HG03064 (cell line): Measurements from ENCODE around the gene IGFBP5.

Experiments used
- ATAC-seq: cut with Tn5 transposase; IDR thresholded peaks from one replicate; pipeline ENCODE4 v1.9.1; 2021; ENCODE audit warnings: low read depth; ENCODE audit not compliant: unreplicated experiment

The IGFBP5 gene, protein sequence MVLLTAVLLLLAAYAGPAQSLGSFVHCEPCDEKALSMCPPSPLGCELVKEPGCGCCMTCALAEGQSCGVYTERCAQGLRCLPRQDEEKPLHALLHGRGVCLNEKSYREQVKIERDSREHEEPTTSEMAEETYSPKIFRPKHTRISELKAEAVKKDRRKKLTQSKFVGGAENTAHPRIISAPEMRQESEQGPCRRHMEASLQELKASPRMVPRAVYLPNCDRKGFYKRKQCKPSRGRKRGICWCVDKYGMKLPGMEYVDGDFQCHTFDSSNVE

DNA sequence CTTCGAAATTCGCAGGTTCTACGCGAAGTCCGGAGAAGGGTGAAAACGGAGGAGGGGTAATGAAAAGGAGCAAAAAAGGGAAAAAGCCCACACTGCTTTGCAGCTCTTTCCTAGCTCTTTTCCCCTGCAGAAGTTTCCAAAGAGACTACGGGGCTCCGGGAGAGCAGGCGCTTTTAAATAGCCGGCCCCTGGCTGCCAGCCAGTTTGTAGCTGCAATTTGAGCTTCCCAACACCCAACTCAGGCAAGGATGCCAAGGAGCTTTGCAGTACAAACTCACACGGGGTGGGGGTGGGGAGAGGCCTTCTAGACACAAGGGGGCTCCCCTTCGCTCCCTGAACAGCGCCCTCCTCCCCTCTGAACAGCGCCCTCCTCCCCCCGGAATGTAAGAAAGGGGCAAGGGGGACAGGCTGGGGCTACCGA is at the start of gene IGFBP5:
Gene IGFBP5 (minus strand): TSS at position 149 of the 421 bp plus-strand sequence. CDS start 774 bp downstream, outside the sequence.
- no peak for ATAC-seq

DNA sequence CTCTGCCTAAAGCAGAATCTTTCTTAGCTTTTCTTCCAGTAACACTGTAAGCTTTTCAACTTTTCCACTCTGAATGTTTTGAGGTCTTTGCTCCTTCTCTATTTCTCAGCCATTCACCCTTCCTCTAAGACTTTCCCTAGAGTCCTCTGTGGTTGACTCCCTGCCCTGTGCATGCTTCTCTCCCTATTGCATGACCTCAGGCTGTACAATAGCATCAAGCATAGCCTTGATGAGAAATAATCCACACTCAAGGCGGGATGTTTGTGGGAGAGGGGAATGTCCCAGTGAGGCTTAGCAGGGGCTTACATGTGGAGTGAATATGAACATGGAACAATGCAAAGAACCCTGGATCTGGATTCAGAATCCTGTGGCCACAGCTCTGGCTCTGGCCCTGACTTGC is 48.4 kb upstream of the IGFBP5 start:
- ATAC-seq, result no peak

DNA sequence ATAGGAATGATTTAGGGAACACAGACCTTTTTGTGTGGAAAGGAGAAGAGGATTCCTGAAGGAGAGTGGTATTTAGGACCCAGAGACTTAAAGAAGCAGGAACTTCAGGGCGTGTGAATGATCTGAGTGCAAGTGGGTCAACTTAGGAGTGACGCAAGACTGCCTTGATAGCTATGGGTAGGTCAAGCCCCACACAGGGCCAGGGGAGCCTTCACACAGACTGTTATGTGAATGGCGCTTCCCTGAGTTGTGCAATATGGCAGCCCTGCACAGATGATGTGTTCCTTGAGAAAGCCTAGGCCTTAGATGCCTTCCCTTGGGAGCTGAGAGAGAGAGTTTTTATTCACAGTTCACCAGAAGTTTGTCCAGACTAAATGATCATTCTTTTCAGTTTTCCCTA is 47.1 kb upstream of the IGFBP5 start:
- ATAC-seq, result no peak

DNA sequence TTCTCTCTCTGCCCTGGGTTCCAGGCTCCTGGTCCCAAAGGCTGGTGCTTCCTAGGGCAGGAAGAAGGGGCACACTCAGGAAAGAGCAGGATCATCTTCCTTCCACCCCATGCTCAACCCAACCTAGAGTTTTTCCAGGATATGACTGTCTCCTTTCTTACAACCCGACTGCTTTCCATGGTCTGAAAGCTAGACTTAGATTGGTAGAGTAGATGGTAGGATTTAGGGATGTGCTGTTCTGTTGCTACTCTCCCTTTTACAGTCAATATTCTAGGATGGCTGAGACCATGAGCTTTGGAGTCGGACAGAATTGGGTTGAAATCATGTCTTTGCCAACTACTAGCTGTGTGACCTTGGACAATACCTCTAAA is 45.9 kb upstream of the IGFBP5 start:
- no peak for ATAC-seq

DNA sequence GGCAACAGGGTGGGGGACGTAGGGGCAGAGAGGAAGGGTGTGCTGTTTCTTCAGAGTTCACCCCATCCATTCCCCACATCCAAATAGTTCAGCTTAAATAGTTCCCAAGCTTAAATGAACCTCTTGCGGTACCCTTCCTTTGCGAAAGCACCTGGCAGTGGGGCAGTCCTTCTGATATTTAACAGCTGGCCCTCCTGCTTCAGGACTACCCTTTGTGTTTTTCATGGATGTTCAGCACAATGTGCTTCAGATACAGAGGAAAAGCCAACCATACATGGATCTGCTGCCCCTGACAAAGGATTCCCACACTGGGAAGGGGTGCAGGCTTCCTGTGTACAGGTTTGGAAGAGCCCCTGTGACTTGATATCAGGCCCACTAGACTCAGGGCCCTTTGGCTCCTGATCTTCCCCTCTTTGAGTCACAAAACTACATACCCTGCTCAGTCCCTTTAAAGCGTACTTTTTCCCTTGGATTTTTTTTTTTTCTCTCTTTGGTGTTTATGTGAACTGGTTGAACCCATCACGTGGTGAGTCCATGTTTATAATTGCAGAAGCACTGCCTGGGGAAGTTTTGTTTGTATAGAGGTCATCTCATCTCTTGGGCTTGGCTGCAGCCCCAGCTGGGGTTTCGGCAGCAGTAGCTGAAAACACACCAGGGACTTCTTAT is 45.3 kb upstream of the IGFBP5 start:
- ATAC-seq, result no peak

DNA sequence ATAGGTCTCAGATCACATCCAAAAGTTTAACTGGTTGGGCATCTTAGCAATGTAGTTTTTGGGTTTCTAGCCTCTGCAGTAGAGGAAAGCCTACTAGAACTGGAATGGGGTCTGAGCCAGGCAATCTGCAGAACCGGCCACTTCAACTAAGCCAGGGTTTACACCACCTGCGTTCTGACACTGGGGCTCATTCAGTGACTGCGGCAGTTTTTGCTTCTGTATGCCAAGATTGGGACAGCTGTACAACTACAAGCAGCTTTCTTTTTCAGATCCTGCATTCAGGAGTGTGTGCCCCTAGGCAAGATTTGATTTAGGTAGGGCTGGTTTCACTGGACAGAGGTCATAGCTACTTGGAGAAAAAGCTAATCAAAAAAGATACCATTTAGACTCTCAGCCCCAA is 43.7 kb upstream of the IGFBP5 start:
- ATAC-seq, result no peak

DNA sequence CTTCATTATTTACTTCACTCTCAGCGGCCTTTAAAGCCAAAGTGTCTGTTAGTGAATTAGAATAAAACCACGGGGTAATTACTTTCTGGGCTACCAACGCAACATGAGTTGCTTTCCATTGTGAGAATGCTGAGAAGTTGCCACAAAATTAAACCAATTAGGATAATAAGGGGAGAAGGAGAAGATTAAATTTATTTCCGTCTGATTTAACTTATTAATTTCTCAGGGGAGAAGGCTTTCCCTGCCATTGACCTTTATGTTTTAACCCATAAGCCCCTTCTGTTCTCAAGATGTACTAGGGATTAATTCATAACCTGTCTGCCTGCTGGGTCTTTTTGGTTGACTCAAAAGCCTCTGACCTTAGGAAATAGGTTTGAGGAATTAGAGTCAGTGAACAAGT is 42.3 kb upstream of the IGFBP5 start:
- ATAC-seq, result no peak

DNA sequence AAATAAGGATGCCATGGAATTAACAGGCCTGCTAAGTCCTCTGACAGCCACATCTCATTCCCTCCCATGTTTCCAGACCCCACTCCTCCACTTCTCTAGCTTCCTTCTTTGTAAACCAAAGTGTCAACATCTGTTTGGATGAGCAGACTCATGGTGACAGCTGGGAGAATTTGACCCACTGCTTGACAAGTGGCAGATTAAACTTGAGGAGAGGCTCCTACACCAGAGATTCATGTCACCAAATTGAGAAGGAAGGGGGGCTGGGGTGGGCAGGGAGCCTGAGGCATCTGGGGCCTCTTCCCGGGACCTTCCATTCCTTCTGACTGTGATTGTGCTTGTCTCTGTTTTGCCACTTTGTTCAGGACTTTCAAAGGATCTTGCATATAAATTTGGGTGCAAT is 41.0 kb upstream of the IGFBP5 start:
- no peak for ATAC-seq

DNA sequence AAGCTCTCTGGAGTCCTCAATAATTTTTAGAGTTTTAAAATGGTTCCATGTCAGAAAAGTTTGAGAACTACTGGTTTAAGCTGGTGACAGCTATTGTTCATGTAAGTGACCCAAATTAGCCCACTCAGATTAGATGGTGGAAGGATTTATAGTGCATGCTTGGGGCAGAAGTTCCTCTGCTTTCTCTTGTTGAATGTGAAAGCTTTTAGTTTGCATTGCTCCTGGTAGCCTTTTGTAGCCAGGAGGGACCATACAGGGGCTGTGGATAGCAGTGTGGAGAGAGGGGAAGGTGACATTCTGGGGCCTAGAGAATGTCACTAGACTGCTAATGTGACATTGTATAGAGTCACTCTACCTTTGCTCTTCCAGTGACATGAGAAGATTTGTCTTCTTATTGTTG is 40.3 kb upstream of the IGFBP5 start:
- no peak for ATAC-seq

DNA sequence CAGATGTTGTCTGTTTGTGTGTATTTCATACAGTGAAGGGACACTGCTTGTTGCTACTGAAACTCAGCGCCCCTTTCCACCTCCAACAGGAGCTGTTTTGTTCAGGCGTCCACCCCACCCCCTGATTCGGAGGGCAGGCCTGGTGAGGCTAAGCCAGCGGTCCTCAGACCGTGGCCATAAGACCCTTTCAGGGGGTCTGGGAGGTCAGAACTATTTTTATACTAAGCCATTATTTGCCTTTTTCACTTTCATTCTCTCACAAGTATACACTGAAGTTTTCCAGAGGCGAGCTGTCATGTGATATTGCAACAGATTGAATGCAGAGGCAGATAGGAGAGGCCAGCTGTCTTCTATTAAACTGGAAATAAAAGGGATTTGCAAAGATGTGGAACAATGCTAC is 39.7 kb upstream of the IGFBP5 start:
- no peak for ATAC-seq

DNA sequence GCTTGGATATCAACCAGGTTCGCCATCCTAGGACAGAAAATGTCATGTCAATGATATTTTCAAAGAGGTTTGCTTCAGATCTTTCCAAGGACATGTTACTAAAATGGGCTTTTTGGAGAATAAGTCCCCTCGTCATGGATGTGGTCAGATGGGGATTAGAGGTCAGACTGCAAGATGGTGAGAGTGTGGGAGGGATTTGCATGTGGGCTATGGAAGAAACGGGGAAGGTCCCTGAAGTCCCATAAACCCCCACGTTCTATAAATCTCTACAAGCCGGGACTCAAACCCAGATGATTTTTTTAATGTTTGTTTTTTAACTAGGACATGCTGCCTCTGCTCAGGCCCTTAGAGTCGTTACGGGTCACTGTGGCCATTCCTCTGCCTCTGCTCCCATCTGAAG is 37.7 kb upstream of the IGFBP5 start:
- ATAC-seq, result no peak

DNA sequence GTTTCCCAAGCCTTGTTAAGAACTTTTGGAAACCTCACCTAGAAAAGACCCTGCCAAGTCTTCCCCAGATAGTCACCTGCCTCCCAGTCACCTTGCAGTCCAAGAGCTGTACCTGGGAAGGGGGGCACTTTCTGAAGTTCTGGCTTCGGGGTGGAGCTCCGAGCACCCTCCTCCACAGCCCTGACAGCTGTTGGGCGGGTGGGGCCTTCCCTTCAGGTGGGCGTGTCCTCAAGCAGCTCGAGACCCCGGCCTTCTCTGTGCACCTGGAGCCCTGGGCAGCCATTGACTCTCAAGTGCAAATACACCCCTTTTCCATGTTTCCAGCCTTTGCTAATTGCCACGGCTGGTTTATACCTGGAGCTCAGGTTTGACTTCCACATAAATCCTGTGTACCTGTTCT is 37.0 kb upstream of the IGFBP5 start:
- no peak for ATAC-seq

DNA sequence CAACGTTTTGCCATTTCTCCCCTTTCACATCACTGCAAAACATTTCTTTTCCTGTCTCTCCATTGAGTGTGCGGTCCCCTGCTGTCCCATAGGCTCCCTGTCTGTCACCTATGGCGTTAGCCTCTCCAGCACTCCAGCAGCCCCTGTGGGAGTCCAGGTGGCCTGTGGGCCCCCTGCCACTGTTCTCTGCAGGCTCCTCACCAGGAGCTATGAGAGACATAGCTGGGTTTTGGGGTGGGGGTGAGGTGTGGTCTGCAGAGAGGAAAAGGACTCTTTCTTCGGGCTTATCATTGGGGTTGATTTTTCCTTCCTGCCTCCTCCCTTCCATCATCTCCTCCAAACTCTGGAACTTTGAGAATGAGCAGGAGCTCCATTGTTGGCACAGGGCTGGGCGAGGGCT is 36.1 kb upstream of the IGFBP5 start:
- ATAC-seq, result no peak

DNA sequence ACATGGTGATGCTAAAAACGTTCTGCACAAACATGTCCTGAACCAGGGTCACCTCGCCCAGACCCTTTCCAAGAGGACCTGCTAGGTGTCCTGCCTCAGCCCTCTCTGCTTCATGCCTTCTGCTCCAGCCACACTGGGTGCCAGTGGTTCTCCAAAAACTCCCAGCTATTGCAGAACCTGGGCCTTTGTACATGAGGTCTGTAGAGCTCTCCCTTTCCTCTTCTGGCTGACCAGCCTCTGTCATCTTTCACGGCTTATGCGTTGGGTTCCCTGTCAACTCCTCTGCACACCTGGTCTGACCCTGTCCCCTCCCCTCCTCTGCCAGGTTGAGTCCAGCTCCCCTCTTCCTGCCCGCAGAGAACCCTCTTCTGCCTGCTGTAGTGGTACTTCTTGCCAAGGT is 35.5 kb upstream of the IGFBP5 start:
- no peak for ATAC-seq

DNA sequence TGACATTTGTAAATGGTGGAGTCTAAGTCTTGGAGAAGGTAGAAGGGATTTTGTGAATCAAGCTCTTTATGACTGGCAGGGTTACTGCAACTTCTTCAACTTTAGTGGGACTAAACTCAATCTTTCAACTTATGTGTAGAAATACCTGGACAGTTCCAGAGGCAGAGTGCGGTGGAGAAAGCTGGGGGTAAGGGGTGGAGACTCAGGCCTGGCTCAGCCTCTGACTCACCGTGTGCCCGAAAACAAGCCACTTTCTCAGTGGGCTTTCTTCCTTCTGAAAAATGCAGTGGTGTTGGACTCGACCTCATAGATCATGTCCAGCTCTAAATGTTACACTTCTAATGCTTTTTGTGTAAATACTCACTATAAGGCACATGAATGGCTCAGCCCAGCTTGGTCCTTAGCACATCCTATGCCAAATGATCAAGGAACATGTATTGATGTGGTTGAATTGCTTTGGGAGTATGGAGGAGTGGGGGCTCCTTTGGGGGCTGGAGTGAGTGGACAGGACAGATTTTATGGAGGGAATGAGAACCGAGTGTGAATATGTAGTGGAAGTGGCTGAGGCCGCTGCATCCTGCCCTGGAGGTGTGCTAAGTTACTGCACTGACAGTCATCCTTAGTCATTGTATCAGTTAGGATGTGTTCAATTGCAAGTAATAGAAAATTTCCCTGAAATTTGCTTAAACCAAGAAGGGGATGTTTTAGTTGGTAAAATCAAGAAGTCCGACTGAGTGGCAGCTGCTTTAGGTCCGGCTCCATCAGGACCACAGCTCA is 32.2 kb upstream of the IGFBP5 start:
- ATAC-seq, result no peak

DNA sequence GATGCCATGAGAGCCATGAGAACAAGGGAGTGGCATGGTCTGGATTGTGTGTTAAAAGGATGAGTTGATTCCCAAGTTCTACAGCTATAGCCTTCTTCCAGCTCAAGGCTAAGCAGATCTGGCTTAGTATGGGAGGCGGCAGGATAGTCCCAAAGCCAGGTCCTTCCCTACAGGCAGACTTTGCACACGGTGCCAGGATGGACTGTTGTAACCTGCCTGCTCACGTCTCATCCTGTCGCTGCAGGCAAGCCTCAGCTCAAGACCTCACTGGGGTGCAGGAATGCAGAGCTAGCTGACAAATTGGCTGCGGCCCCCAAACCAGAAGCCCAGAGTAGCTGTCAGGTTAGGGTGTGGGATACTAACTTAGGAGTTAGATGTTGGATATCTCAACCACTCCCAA is 28.8 kb upstream of the IGFBP5 start:
- ATAC-seq, result no peak

DNA sequence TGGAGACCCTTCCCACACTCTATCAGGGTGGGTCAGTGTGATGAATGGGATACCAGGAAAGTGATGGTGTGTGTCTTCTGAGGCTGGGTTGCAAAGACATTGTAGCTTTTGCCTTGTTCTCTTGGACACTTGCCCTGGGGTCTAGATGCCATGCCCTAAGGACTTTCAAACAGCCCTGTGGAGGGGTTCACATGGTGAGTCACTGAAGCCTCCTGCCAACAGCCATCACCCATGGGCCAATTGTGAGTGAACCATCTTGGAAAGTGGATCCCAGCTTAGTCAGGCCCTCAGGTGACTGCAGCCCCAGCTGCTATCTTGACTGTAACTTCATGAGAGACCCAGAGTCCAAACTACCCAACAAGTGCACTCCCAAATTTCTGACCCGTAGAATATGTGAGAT is 25.8 kb upstream of the IGFBP5 start:
- ATAC-seq, result no peak

DNA sequence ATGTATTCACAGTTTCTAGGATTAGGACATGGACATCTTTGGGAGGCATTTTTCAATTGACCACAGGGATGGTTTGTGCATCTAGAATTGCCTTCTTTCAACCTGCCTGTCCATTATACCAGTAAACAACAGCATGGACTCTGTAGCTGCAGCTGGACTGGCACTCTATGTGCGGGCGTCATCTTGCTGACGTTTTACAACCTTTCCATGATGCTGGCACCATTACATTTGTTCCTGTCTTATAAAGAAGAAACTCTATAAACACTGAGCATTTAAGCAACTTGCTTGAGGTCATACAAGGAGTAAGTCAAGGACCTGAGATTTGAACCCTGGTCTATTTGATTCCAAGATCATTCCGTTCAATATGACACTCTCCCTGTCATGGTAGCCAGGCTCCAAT is 25.4 kb upstream of the IGFBP5 start:
- no peak for ATAC-seq

DNA sequence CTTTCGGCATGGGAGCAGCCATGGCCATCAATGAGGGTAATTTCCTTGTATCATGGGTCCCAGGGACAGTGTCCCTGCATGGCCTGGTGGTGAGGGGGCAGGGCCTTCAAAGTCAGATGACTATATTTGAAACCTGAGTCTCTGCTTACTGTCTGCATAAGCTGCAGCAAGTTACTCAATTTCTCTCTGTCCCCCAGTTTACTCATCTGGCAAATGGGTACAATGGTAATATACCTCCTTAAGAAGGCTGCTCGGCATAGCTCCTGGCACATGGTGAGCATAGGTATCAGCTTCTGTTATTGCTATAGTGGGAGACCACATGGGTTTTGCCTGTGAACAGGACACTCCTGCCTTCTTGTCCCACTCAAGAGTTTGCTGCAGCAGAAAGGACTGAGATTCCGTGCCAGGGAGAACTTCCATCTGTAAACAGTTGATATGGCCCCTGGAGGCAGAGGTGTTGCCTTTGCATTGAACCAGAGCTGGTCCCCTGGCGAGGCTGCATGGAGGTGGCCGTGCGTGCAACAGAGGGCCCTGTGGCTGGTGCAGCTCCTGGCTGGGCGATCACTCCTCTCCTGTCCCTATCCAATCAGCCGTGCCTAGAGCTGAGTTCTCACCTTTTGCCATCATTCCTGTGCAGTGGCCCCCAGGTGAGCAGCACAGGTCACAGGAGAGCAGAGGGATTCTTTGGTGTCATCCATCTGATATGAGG is 22.7 kb upstream of the IGFBP5 start:
- no peak for ATAC-seq

DNA sequence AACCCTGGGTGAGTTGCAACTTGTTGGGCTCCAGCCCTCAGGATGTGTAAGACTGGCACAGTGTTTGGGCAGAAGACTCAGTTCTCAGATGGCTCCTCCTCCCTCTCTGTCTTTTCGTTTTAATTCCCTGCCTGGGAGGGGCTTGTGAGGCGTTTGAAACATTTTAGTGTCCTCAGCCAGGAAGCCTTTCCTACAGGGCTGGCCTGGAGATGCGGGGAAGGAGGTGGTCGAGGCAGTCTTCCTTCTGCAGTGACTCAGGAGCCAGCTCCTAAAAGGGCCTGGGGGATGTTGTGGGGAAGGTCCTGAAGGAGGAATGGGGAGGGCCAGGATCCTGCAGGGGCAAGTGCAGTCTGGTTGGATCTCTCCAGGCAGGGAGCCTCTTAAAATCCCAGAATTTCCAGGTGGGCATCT is 22.1 kb upstream of the IGFBP5 start:
- no peak for ATAC-seq

DNA sequence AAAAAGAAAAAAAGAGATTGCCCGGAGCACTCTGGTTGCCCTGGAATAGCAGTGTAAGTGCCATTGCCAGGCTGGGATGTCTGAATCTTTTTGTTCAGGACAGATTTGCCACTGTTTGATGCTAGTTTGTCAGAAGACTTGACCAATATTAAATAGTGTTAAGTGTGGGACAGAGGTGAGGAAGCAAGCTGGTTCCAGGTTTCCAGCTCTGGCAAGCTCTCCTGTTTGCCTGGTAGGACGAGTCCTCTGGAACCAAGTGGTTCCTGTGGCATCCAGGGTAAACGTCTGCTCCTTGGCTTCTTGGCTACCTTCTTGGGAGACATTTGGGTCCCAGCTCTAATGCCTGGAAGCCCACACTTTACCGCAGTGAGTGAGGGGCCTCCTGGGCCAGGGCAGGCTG is 20.8 kb upstream of the IGFBP5 start:
- no peak for ATAC-seq
